Breast epithelium (tissue), 3 donors: ENCODE measurements around the gene KCNIP4.

Experiments used
- CTCF ChIP-seq, 3 donors: fragments of 450-650 bp; IDR thresholded peaks; one replicate each; pipeline ENCODE4 v1.5.1; 2016 to 2017; ENCODE audit warnings: antibody characterized with exemption in 3 of 3, mild to moderate bottlenecking in 3 of 3, moderate library complexity in 3 of 3
- POLR2A ChIP-seq: fragments of 450-650 bp; IDR thresholded peaks from one replicate; pipeline ENCODE4 v1.6.1; 2016; ENCODE audit warnings: antibody characterized with exemption, mild to moderate bottlenecking, moderate library complexity

- no peak for TF ChIP-seq CTCF (IDR thresholded peaks at IDR 0.05)
- TF ChIP-seq POLR2A: no peak
Observed at GRCh38 chr4:21882051-21882839, 66.3 kb downstream of the KCNIP4 start.
